ENCODE measurements around the gene LIN28A. TPM values are rescaled to one million over a fixed set of nuclear protein-coding genes. Genes with fewer than 3 reads are reported as not detected.

Gene LIN28A
- total RNA-seq, 1 donor from 2014 or later: not detected

- no peaks in the 10 kb centered on the region for H3K36me3 ChIP-seq (ENCODE audit: control insufficient read depth, insufficient read depth, low read length)
- H3K4me3 ChIP-seq (ENCODE audit: low read depth, low read length): no peak overlapping the region
- DNase-seq (ENCODE audit: low read depth): no peak
- TF ChIP-seq CTCF (IDR thresholded peaks at IDR 0.05; ENCODE audit: insufficient read depth, low read length, poor library complexity, severe bottlenecking): peak; percentile 69
- H3K27me3 ChIP-seq (ENCODE audit: control insufficient read depth, insufficient read depth, low read length): no peaks in the 10 kb centered on the region
Measured at GRCh38 chr1:26391450-26391849, 19.2 kb upstream of the LIN28A start.

- no peaks in the 10 kb centered on the region for H3K36me3 ChIP-seq (ENCODE audit: control insufficient read depth, insufficient read depth, low read length)
- DNase-seq (ENCODE audit: low read depth): no peak
- H3K4me3 ChIP-seq (ENCODE audit: low read depth, low read length): no peak overlapping the region
- TF ChIP-seq CTCF (IDR thresholded peaks at IDR 0.05; ENCODE audit: insufficient read depth, low read length, poor library complexity, severe bottlenecking): no peak
- no peaks in the 10 kb centered on the region for H3K27me3 ChIP-seq (ENCODE audit: control insufficient read depth, insufficient read depth, low read length)
Measured at GRCh38 chr1:26395754-26396153, 14.9 kb upstream of the LIN28A start.

GRCh38 chr1:26399034-26399433, 11.6 kb upstream of the LIN28A start:
- no peak overlapping the region for H3K4me3 ChIP-seq (ENCODE audit: low read depth, low read length)
- no peak for DNase-seq (ENCODE audit: low read depth)
- H3K27me3 ChIP-seq (ENCODE audit: control insufficient read depth, insufficient read depth, low read length): peaks cover 4% of the 10 kb centered on the region
- no peak for TF ChIP-seq CTCF (IDR thresholded peaks at IDR 0.05; ENCODE audit: insufficient read depth, low read length, poor library complexity, severe bottlenecking)
- H3K36me3 ChIP-seq (ENCODE audit: control insufficient read depth, insufficient read depth, low read length): no peaks in the 10 kb centered on the region

GRCh38 chr1:26401891-26402290, 8.7 kb upstream of the LIN28A start:
- no peaks in the 10 kb centered on the region for H3K36me3 ChIP-seq (ENCODE audit: control insufficient read depth, insufficient read depth, low read length)
- DNase-seq (ENCODE audit: low read depth): no peak
- H3K27me3 ChIP-seq (ENCODE audit: control insufficient read depth, insufficient read depth, low read length): peaks cover 4% of the 10 kb centered on the region
- no peak for TF ChIP-seq CTCF (IDR thresholded peaks at IDR 0.05; ENCODE audit: insufficient read depth, low read length, poor library complexity, severe bottlenecking)
- no peak overlapping the region for H3K4me3 ChIP-seq (ENCODE audit: low read depth, low read length)

- DNase-seq (ENCODE audit: low read depth): no peak
- Histone ChIP-seq H3K36me3 (ENCODE audit: control insufficient read depth, insufficient read depth, low read length) (no peaks in the 10 kb centered on the region), H3K4me3 (ENCODE audit: low read depth, low read length) (no peak overlapping the region), H3K27me3 (ENCODE audit: control insufficient read depth, insufficient read depth, low read length) (peaks cover 4% of the 10 kb centered on the region)
- TF ChIP-seq CTCF (IDR thresholded peaks at IDR 0.05; ENCODE audit: insufficient read depth, low read length, poor library complexity, severe bottlenecking): no peak
Measured at GRCh38 chr1:26403656-26404055, 7.0 kb upstream of the LIN28A start.

- H3K27me3 ChIP-seq (ENCODE audit: control insufficient read depth, insufficient read depth, low read length): peaks cover 11% of the 10 kb centered on the region
- no peak overlapping the region for H3K4me3 ChIP-seq (ENCODE audit: low read depth, low read length)
- no peak for DNase-seq (ENCODE audit: low read depth)
- H3K36me3 ChIP-seq (ENCODE audit: control insufficient read depth, insufficient read depth, low read length): no peaks in the 10 kb centered on the region
- TF ChIP-seq CTCF (IDR thresholded peaks at IDR 0.05; ENCODE audit: insufficient read depth, low read length, poor library complexity, severe bottlenecking): no peak
Measured at GRCh38 chr1:26404641-26405040, 6.0 kb upstream of the LIN28A start.

All from kidney epithelial cell (primary cell).